IPS DF 6.9 (cell line): Measurements from ENCODE around the gene GSTA2.
"Not testable (repeated sequence)": the region's sequence is repeated elsewhere in the genome, so short reads cannot be mapped to it uniquely, and the experiment has no call there.

ENCODE experiments used
- DNase-seq: peaks from one replicate; pipeline ENCODE4 v3.0.0-alpha.2; 2013; ENCODE audit warnings: low read depth, low spot score
- H3K27ac ChIP-seq: one replicate; pipeline ENCODE4 v1.5.1; 2013; ENCODE audit warnings: low read length, control low read depth
- H3K27me3 ChIP-seq: 2 replicates; pipeline ENCODE4 v1.6.1; 2013; ENCODE audit warnings: mild to moderate bottlenecking, low read length; ENCODE audit not compliant: control insufficient read depth, insufficient read depth
- H3K36me3 ChIP-seq: 2 replicates; pipeline ENCODE4 v1.6.1; 2013; ENCODE audit warnings: low read length; ENCODE audit not compliant: control insufficient read depth, insufficient read depth
- H3K4me1 ChIP-seq: 2 replicates; pipeline ENCODE4 v1.6.1; 2013; ENCODE audit warnings: low read length; ENCODE audit not compliant: control insufficient read depth, insufficient read depth
- H3K4me3 ChIP-seq: 2 replicates; pipeline ENCODE4 v1.5.1; 2013; ENCODE audit warnings: mild to moderate bottlenecking, low read length
- H3K9me3 ChIP-seq: 2 replicates; pipeline ENCODE4 v1.6.1; 2013; ENCODE audit warnings: low read length, inconsistent platforms; ENCODE audit not compliant: control insufficient read depth, insufficient read depth
- WGBS: extraction: QIAGEN DNeasy Blood & Tissue Kit; methylation state at CpG from one replicate; pipeline ENCODE4 v1.1.7; 2013; ENCODE audit warnings: mixed read lengths, missing lambda C conversion rate; ENCODE audit not compliant: insufficient read length, insufficient coverage; 5-methylcytosine and 5-hydroxymethylcytosine counted together

GSTA2 gene

GRCh38 chr6:52707963-52708680 lies 55.2 kb downstream of the GSTA2 start:
- no peak for DNase-seq
- H3K27me3 ChIP-seq, result no peaks in the 10 kb centered on the region
- no peak overlapping the region for H3K4me3 ChIP-seq
- WGBS, result no CpG with 5 or more reads among the region's 3 CpGs
- no peaks in the 10 kb centered on the region for H3K9me3 ChIP-seq
- H3K4me1 ChIP-seq, result no peaks in the 10 kb centered on the region
- H3K27ac ChIP-seq, result no peak overlapping the region
- H3K36me3 ChIP-seq, result no peaks in the 10 kb centered on the region

DNA sequence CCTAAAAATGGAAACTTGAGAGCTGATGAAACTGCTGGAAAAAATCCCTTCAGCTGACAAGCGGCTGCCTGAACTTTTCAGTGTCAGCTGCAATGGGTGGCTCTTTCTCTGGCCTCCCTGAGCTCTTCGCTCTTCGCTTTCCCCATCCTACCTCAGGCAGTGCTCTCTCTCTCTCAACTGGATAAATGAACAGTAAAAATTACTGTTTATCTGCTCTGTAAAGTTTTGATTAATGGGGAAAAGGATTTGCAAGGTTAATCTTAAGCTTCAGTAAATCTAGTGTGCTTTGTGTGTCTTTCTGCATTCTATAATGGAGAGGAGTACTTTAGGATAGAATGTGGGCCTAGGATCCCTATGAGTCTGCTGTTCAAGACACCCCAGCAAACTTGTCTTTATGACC lies 57.3 kb downstream of the GSTA2 start:
- Histone ChIP-seq H3K27ac (no peak overlapping the region), H3K36me3 (no peaks in the 10 kb centered on the region), H3K9me3 (no peaks in the 10 kb centered on the region), H3K27me3 (no peaks in the 10 kb centered on the region), H3K4me1 (no peaks in the 10 kb centered on the region), H3K4me3 (no peak overlapping the region)
- WGBS, result no CpG with 5 or more reads among the region's 3 CpGs
- no peak for DNase-seq

DNA sequence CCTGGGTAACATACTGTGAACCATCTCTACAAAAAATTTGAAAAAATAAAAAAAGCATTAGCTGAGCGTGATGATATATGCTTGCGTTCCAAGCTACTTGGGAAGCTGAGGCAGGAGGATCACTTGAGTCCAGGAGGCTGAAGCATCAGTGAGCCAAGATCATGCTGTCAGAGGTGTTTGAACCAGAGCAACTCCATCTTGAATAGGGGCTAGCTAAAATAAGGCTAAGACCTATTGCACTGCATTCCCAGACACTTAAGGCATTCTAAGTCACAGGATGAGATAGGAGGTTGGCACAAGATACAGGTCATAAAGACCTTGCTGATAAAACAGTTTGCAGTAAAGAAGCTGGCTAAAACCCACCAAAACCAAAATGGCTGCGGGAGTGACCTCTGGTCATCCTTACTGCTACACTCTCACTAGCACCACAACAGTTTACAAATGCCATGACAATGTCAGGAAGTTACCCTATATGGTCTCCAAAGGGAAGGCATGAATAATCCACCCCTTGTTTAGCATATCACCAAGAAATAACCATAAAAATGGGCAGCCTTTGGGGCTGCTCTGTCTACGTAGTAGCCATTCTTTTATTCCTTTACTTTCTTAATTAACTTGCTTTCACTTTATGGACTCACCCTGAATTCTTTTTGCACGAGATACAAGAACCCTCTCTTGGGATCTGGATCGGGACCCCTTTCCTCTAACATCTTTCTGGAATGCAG lies 58.3 kb downstream of the GSTA2 start:
- not testable (repeated sequence) for H3K4me3 ChIP-seq, H3K36me3 ChIP-seq, H3K9me3 ChIP-seq, H3K27ac ChIP-seq, H3K4me1 ChIP-seq, DNase-seq, H3K27me3 ChIP-seq
- WGBS, result no CpG with 5 or more reads among the region's 6 CpGs

DNA sequence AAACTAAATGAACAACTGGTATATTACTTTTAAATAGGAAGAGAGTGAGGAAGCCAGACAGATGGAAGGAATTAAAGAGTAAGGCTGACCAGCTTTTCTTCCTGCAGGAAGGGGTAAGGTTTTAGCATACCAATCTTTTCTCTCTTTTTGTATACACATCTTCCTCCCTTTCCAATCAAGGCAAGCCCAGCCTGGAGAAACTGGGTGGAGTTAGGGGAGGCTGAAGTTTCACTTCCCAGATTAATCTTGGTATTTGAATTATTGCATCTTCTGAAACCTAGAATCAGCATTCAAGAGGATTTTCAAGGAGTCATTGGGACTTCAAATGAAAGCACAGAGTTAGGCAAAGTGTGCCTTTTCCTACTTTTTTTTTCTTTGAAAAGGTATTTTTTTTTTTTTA lies 59.2 kb downstream of the GSTA2 start:
- H3K27me3 ChIP-seq, result no peaks in the 10 kb centered on the region
- H3K4me1 ChIP-seq, result no peaks in the 10 kb centered on the region
- H3K36me3 ChIP-seq, result no peaks in the 10 kb centered on the region
- H3K9me3 ChIP-seq, result no peaks in the 10 kb centered on the region
- DNase-seq, result no peak
- no peak overlapping the region for H3K27ac ChIP-seq
- H3K4me3 ChIP-seq, result no peak overlapping the region
